HL-60 (cell line): ENCODE data around the gene PLA2G4B.

Experiments used
- CTCF ChIP-seq: IDR thresholded peaks from one replicate; pipeline ENCODE4 v1.5.1; 2011; ENCODE audit warnings: low read length, control low read depth, inconsistent platforms; ENCODE audit not compliant: insufficient read depth
- POLR2AphosphoS5 ChIP-seq: IDR thresholded peaks from 2 replicates; pipeline ENCODE4 v1.6.1; 2012; ENCODE audit warnings: low read depth

- TF ChIP-seq CTCF (no peak), POLR2AphosphoS5 (0 out of 2 replicates have a peak, but pooled peaks have one; percentile 23)
These were observed 50.1 kb downstream of the PLA2G4B start for GRCh38 chr15:41888662-41889253.
